GM18519 (cell line): ENCODE measurements around the gene MOSPD2.

Experiments
- ATAC-seq: cut with Tn5 transposase; IDR thresholded peaks from one replicate; pipeline ENCODE4 v1.9.1; 2021; ENCODE audit warnings: mild to moderate bottlenecking, moderate library complexity; ENCODE audit not compliant: unreplicated experiment, low FRiP score

MOSPD2 gene

DNA sequence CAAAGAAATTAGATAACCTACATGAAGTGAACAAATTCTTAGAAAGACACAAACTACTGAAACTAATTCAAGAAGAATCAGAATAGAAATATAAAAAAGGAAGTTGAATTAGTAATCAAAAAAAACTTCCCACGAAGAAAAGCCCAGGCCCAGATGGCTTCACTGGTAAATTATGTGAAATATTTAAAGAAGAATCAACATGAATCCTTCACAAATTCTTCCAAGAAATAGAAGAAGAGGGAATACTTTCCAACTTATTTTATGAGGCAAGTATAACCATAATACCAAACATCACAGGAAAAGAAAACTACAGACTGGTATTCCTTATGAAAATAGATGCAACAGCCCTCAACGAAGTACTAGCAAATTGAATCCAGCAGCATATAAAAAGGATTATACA, 30.7 kb downstream of the MOSPD2 start:
- ATAC-seq: no peak

DNA sequence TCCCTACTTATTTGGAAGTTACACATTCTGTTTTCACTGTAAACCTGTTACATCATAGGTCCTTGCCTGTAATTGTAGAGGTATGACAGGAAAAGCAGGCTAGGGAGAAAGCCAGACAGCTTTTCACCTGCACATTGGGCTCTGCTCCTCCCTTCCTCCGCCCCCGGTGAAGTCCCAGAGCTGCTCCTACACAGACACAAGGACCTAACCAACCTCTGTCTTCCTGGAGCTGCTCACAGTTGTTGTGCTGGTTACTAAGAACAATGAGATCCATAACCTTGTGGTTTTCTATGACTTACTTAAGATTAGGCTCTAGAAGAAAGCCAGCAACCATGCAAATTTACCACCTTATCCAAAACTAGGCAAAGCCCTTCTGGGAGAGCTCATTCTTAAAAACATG, 40.0 kb downstream of the MOSPD2 start:
- no peak for ATAC-seq

DNA sequence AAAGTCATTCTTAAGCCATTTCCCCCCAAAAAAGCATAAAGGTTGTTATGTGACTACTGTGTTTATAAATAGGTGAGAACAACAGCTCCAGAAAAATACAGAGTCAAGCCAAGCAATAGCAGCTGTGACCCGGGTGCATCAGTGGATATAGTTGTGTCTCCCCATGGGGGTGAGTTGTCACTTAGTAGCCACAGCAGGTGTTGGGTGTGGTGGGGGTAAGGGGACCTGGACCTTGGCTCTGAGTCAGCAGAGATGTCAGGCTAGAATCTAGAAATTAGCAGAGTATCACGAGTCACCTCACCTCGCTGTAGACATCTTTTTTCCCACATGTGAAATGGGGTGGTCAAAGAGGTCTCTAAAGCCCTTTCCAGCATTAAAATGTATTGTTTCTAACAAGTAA, 42.4 kb downstream of the MOSPD2 start:
- no peak for ATAC-seq

- ATAC-seq: no peak
These were observed 42.9 kb downstream of the MOSPD2 start for GRCh38 chrX:14916017-14916674.

- no peak for ATAC-seq
These were observed 46.2 kb downstream of the MOSPD2 start for GRCh38 chrX:14919407-14919806.

- ATAC-seq: no peak
These were observed 47.0 kb downstream of the MOSPD2 start for GRCh38 chrX:14920196-14920595.

DNA sequence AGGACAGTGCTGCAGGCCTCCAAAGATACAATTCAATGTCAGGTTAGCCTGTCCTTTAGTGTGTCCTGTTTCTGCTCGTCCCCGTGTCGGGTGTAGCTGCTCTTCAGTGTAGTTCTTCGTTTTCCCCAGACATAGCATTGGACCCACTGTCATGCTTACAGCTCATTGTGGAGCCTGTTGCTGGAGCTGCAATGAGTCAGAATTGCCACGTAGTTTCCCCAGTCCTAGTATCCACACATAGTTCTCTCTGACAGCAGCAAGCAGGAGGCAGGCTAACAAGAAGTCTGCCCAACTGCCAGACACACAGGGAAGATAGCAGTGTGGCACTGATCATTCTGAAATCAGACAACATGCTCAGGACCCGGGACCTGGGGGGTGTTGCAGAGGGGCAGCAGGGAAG, 49.2 kb downstream of the MOSPD2 start:
- no peak for ATAC-seq

GRCh38 chrX:14923761-14924160, 50.5 kb downstream of the MOSPD2 start:
- ATAC-seq: no peak

GRCh38 chrX:14926471-14926870, 53.2 kb downstream of the MOSPD2 start:
- ATAC-seq: no peak

DNA sequence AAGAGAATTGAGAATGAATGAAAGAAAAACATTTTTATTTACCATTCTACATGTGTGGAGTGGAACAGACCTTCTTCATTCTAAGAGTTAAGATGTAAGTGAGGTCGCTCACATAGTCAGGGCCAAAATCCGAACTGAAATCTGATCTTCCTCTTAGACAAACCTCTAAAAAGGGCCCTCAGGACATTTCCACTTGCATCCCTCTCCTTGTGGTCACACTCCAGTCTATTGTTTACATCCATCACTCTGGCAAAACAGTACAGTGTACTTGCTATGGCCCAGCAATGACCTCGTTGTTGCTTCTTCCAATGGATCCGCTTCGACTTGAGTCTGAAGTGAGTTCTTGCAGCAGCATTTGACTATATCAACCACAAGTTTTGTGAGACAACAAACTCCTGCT, 54.2 kb downstream of the MOSPD2 start:
- ATAC-seq: no peak

DNA sequence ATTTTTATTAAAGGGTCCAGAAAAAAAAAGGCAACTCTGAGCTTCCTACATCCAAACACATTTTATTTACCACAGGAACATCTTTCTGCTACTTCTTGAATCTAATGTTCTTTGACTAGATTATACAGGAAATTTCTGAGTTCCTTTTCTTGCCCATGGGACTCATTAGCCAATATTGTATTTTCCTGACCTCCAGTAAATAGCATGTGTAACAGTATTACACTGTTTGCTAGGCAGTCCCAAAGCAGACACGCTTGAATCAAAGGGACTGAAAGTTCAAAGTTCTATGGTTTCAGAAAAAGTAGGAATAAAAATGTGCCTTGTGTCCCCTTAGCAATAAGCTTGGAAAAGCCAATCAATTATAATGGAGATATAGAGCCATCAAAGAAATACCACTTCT, 57.4 kb downstream of the MOSPD2 start:
- ATAC-seq: no peak

GRCh38 chrX:14932136-14932535, 58.9 kb downstream of the MOSPD2 start:
- ATAC-seq: no peak

- no peak for ATAC-seq
These were observed 61.2 kb downstream of the MOSPD2 start for GRCh38 chrX:14934423-14934822.

DNA sequence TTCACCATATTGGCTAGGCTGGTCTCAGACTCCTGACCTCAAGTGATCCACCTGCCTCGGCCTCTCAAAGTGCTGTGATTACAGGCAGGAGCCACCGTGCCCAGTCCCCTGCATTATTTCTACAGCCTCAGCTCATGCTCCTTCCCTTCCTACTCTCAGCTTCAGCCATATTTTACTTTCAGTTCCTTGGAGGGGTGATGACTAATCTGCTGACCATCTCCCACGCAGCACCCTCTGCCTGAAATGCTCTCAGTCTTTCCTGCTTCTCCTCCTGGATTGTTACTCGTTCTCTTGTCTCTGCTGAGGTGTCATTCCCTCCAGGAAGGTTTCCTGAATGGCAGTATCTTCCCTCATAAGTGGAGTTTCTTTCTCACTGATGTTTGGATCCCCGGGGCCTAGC, 63.3 kb downstream of the MOSPD2 start:
- ATAC-seq: no peak

GRCh38 chrX:14939644-14940043, 66.4 kb downstream of the MOSPD2 start:
- no peak for ATAC-seq

- ATAC-seq: no peak
These were observed 68.1 kb downstream of the MOSPD2 start for GRCh38 chrX:14941301-14941700.

- no peak for ATAC-seq
These were observed 69.1 kb downstream of the MOSPD2 start for GRCh38 chrX:14942341-14942740.

- no peak for ATAC-seq
These were observed 70.7 kb downstream of the MOSPD2 start for GRCh38 chrX:14943962-14944361.

DNA sequence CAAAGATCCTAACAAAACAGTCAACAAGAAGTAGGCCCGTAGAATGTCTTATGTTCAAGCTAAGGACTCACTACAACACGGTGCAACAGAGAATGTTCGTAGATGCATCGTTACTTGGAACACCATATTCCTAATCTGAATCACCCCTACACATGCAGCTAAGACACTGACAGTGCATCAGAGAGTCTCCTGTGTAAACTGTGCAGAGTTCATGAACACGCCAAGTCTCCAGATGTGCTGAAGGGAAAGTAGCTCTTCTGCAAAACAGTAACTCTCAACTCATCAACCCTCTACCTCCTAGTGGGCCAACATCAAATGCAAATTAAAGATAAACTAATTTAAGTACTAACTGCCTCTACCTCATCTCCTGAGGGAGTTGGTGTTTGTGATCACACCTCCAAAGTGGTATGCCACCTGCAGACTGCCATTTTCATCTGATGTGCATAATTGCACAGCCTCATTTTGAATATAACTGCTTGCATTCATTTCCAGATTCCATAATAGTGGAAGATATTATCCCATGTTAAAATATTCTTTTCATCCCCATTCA, 73.5 kb downstream of the MOSPD2 start:
- no peak for ATAC-seq

DNA sequence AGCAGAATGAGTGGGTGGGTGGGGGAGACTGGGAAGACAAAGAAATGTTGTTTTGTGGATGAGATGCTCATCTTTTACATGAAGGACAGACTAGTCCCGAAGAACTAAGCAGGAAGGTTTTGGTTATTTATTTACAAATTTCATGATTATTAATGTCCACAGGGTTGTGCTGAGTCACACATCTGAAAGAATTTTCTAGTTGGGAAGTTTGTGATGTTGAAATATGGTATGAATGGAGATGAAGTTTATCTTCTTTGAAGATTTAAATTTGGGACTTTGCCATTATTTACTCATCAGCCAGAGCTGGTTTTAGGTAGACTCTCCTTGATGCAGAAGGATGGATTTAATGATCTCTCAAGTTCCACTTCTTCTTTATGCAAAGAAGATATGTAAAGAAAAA, 75.5 kb downstream of the MOSPD2 start:
- no peak for ATAC-seq

- no peak for ATAC-seq
These were observed 83.8 kb downstream of the MOSPD2 start for GRCh38 chrX:14956813-14957582.
